GM15510 (cell line): Measurements from ENCODE around the gene SOX12.

Experiments used
- POLR2A ChIP-seq: IDR thresholded peaks from 3 replicates; pipeline ENCODE4 v1.6.1; 2011; ENCODE audit warnings: borderline replicate concordance; ENCODE audit not compliant: insufficient read length; ENCODE audit errors: extremely low read depth

The SOX12 gene

DNA sequence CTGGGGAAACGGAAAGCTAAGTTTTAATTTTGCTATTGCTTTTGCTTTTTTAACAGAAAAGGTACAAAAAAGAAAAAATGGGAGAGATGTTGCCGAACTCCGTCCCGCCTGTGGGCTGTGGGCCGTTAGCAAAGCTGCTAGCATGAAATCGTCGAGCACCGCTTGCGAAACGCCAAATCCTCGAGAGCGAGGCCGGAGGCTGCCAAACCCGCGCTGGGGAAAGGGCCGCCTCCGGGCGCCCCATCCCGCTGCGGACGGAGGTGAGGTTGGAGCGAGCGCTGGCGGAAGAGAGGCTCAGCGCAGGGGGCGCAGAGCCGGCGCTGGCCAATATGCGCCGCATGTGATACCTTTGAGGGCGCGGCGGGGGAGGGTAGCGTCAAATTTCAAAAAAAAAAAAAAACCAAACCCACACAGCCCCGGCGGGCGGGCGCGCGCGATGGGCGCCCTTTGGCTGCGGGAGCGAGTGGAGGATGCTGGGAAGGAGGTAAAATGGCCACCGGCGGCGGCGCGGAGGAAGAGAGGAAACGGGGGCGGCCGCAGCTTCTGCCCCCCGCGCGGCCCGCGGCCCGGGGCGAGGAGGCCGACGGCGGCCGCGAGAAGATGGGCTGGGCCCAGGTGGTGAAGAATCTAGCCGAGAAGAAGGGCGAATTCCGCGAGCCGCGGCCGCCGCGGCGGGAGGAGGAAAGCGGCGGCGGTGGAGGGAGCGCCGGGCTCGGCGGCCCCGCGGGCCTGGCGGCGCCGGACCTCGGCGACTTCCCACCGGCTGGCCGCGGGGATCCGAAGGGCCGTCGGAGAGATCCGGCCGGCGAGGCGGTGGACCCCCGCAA, 28.0 kb upstream of the SOX12 start, which contains the start of gene ZCCHC3:
TSS of gene ZCCHC3 (plus strand) at position 473 of the 827 bp plus-strand sequence. CDS start at position 490, 17 bp downstream.
- TF ChIP-seq POLR2A: peak; percentile 90

DNA sequence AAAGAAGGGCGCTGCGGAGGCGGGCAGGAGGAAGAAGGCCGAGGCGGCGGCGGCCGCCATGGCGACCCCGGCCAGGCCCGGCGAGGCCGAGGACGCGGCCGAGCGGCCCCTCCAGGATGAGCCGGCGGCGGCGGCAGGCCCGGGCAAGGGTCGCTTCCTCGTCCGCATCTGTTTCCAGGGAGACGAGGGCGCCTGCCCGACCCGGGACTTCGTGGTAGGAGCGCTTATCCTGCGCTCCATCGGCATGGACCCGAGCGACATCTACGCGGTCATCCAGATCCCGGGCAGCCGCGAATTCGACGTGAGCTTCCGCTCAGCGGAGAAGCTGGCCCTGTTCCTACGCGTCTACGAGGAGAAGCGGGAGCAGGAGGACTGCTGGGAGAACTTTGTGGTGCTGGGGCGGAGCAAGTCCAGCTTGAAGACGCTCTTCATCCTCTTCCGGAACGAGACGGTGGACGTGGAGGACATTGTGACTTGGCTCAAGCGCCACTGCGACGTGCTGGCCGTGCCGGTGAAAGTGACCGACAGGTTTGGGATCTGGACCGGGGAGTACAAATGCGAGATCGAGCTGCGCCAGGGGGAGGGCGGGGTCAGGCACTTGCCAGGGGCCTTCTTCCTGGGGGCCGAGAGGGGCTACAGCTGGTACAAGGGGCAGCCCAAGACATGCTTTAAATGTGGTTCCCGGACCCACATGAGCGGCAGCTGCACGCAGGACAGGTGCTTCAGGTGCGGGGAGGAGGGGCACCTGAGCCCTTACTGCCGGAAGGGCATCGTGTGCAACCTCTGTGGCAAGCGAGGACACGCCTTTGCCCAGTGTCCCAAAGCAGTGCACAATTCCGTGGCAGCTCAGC, 27.2 kb upstream of the SOX12 start:
- peak; percentile 44 for TF ChIP-seq POLR2A

DNA sequence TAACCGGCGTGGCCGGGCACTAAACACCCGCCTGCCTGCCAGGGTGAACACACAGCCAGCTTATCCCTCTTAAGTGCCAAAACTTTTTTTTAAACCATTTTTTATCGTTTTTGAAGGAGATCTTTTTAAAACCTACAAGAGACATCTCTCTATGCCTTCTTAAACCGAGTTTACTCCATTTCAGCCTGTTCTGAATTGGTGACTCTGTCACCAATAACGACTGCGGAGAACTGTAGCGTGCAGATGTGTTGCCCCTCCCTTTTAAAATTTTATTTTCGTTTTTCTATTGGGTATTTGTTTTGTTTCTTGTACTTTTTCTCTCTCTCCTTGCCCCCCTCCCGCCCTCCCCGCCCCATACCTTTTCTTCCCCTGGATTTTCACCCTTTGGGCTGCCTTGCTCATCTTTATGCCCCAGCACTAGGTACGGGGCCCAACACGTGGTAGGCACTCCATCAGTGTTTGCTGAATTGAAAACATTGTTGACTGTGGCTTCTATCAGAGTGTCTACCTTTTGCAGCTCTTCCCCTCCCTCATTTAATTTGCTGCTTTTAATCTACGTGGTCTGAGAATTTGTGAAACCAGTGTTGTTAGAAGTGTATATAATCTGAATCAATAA, 26.5 kb upstream of the SOX12 start:
- no peak for TF ChIP-seq POLR2A

DNA sequence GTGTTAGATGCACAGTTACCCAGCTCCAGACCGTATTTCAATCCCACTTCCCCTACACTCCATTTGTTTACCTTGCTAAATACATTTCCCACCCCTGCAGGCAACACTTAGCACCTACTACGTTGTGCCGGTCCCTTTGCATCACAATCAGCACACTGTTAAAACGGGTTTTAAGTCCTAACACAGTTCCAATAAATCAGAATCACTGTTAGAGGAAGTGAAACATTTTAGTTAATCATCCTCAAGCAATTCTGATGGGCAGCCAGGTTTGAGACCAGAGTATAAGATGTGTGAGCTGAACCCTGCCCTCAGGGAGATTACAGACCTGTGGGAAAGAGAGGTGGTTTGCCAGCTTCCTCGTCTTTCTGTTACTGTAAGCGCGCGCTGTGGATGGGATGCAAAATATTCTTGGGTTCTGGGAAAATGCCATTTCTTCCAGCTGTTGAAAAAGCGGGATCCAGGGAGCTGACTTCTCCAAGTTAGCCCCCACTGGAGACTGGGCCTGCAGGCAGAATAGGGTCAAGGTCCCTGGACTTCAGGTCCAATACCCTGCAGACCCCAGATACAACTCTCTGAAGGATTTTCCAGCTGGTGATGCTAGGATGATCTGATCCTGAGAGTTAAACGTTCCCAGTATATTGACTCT, 24.9 kb upstream of the SOX12 start:
- TF ChIP-seq POLR2A: no peak

DNA sequence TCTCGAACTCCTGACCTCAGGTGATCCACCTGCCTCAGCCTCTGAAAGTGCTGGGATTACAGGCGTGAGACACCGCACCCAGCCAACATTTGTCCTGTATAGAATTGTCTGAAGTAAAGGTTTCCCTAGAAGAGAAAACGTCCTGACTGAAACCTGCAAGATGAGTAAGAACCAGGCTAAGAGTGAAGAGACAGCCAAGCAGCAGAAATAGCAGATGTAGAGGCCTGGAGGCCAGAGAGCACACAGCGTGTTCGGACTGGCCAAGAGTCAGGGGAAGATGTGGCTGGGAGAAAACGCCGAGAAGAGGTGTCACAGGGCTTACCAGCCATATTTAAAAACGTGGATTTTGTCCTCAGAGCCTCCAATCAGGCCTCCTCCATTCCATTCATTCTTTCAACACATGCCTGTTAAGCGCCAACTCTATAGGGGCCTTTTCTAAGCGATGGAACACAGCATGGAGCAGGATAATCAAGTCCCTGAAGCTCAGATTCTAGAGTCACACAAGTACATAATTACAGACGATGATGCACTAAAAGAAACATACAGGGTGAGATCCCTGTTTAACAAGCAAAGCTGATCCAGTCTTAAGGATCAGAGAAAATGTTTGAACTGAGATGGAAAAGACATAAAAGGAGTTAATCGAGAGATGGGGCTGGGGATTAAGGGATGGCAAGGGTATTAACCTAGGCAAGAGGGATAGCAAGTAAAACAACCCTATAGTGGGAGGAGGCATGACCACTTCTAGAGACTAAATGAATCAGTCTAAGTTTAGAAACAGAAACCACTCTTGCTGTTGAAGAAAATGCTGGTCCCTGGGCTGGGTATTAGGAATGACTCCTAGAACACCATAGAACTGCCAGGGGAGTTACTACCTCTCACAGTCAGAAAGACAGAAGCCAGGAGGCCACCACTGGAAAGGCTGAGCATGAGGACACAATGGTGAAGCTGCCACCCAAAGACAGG, 23.2 kb upstream of the SOX12 start:
- no peak for TF ChIP-seq POLR2A

DNA sequence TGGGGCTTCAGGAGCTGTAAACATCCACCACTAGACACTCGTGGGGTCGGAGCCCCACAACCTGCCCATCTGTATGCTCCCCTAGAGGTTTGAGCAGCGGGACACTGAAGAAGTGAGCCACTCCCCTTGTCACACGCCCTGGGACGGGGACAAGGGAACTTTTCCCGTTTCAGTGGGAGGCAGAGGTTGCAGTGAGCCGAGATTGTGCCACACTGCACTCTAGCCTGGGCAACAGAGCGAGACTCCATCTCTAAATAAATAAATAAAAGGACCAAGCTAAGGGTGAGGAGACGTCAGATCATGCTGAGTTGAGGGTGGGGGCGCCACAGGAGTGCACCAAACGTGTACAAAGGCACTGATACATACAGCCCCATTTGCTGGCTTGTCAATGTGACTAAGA, 19.6 kb upstream of the SOX12 start:
- no peak for TF ChIP-seq POLR2A

DNA sequence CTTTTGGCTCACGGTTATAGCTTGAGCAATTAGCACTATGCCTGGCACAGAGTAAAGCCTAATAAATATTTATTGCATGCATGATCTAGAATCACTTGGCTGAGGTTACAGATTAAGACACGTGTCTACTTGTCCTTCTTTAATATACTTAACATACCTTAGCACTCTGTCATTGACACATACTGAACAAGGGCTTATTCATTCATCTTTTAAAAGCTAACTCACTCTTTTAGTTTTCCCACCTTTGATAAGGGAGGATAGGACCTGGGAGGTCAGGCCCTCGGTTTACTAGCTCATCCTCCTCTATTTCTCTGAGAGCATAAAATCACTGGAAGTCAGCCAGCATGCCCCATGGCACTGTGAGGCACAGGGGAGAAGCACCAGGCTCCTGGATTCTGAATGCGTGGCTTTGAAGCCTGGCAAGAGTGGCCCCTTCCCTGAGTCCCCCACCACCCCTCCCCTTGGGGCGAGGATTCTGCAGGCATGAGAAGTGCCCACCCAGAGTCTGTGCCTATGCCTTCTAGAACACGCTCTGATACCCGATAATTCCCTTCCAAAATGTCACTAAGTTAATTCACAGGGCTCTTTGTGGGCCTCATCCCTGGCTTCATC, 16.8 kb upstream of the SOX12 start:
- no peak for TF ChIP-seq POLR2A

DNA sequence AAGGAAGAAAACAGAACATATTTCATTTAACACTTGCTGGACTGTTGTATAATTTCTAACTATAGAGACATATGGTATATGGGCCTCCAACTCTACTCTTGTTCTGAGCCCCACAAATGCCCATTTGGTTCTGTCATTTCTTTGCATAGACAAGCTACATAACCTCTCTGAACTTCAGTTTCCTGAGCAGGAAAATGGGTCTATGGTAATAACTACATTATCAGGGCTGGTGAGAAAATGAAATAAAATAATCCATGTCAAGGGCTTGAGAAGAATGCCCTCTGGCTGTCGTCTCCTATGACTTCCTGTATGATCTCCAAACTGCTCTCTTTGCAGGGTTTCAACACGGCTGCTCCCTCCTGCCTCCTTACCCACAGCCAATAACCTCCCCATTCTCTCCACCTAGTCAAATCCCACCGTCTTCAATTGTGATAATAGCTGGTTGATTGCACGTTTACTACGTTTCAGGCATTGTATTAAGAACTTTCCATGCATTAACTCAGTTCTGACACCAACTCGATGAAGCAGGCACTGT, 16.0 kb upstream of the SOX12 start:
- TF ChIP-seq POLR2A: no peak

DNA sequence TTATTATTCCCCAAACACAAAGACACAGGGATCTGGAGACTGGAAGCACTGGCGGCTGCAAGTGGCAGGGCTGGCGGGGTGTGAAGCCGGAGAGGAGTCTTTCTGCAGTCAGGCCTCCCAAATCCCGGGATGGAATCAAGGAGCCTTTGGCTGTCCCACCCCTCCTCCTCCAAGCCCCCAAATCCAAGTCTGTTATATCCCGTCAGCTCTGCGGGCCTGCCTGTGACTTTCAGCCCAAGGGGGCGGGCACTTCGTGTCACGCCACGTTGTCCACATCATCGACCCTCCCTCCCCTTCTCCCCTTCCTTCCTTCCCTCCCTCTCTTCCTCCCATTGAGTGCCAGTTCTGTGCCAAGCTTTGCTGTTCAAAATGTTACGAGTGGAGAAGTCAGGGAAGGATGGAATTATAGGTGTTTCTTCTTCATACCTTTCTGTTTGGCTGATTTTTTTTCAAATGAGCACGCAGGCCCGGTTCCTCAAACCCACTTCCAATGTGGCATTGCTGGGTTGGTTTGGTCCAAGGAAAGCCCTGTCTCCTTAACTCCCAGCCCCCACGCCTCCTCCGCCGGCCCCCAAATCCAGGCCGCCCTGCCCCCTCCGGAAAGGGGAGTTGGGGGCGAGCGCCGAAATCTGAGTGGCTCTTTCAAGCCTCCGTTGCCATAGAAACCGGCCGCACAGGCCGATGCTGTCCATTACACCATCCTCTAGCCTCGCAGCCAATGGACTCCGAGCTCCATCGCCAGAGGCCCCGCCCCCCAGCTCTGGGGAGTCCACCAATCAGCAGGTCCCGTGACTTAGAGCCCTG, 15.3 kb upstream of the SOX12 start:
- TF ChIP-seq POLR2A: no peak

DNA sequence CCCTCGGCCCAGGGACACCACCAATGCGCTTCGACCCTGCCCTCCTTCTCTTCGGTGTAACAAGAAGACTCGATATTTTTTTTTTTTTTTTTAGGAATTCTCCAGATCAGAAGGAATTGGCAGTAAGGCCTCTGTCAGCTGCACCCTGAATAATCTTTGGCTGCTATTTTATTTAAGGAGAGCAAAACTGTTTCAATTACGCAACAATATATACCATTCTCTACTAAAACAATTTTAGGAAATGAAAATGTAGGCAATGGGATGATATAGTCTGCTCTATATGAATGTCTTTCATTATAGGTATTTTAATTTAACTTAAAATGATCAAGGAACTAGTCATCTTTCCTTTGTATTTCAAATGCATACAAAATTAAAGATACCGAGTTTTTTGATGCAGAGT, 14.7 kb upstream of the SOX12 start:
- no peak for TF ChIP-seq POLR2A

DNA sequence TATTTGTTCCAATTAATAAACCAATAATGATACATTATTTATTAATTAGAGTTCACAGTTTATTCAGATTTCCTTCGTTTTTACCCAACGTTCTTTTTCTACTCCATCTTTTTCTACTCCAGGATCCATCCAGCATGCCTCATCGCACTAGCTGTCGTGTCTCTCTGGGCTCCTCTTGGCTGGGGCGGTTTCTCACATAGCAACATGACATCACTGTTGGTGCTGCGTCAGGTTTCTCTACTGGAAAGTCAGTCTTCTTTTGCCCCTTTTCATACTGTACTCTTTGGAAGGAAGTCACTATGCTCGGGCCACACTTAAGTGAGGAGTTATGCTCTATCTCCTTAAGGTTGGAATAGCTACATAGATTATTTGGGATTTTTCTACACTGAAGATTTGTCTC, 13.7 kb upstream of the SOX12 start:
- no peak for TF ChIP-seq POLR2A

DNA sequence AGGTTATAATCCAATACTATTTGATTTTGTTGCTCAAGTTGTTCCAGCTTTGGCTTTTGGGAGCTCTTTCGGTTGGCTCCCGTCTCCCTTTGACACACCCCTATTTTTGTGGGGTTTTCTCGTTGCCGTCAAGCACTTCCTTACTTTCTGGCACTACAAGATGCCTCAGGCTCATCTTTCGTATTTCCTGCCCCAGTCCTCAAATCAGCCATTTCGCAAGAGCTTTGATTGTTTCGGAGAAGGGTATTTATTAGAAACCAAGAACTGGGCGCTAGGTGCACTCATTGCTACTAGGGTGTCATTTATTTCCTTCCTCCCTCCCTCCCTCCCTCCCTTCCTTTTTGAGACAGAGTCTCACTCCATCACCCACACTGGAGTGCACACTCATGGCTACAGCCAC, 13.3 kb upstream of the SOX12 start:
- no peak for TF ChIP-seq POLR2A
